Panc1 (cell line): ENCODE measurements around the gene TMEM129. TPM values are rescaled to one million over a fixed set of nuclear protein-coding genes. Genes with fewer than 3 reads are reported as not detected.

Source experiments
- ATAC-seq: fragments of 200-7000 bp; cut with Tn5 transposase; 2 replicates; pipeline ENCODE4 v1.9.1; 2020; ENCODE audit warnings: mild to moderate bottlenecking, moderate library complexity
- BruUV-seq: library from RNA; stranded (reverse); fragments of 400-500 nt; replicated peaks from 2 replicates; lab custom pipeline; 2021; lab: Mats Ljungman, UMichigan
- CTCF ChIA-PET: fragments of 300-600 bp; sonication (Branson Sonifier 250); formaldehyde crosslinking; loops from one replicate; lab custom pipeline; 2022; ENCODE audit warnings: antibody characterized with exemption; lab: Charles Lee
- POLR2A ChIA-PET: fragments of 300-600 bp; sonication (Branson Sonifier 250); formaldehyde crosslinking; loops from one replicate; lab custom pipeline; 2022; ENCODE audit warnings: antibody characterized with exemption; lab: Charles Lee
- DNase-seq: peaks from one replicate; pipeline ENCODE4 v3.0.0-alpha.2; 2010; ENCODE audit warnings: low read depth, low spot score
- H3K27ac ChIP-seq: 2 replicates; pipeline ENCODE4 v1.5.1; 2011; ENCODE audit warnings: mild to moderate bottlenecking, low read length, inconsistent platforms
- H3K27me3 ChIP-seq: fragments of 200-500 bp; sonication (Bioruptor generic); 2 replicates; pipeline ENCODE4 v1.6.0; 2014; ENCODE audit warnings: low read length, inconsistent platforms; ENCODE audit not compliant: control insufficient read depth, insufficient read depth
- H3K36me3 ChIP-seq: fragments of 200-500 bp; sonication (Bioruptor generic); 2 replicates; pipeline ENCODE4 v1.5.1; 2014; ENCODE audit warnings: inconsistent platforms, mild to moderate bottlenecking, low read length, moderate library complexity; ENCODE audit not compliant: control insufficient read depth, insufficient read depth
- H3K4me1 ChIP-seq: 2 replicates; pipeline ENCODE4 v1.5.1; 2011; ENCODE audit warnings: inconsistent platforms, mild to moderate bottlenecking, low read length, moderate library complexity; ENCODE audit not compliant: control insufficient read depth, insufficient read depth
- H3K4me3 ChIP-seq, 2 experiments: 2 replicates each; pipeline ENCODE4 v1.5.1; 2011 to 2012; ENCODE audit warnings: low read depth in 2 of 2, low read length in 2 of 2, mild to moderate bottlenecking in 2 of 2, inconsistent platforms in 1 of 2, moderate library complexity in 1 of 2
- H3K9me3 ChIP-seq: fragments of 200-500 bp; sonication (Bioruptor generic); 2 replicates; pipeline ENCODE4 v1.5.1; 2014; ENCODE audit warnings: low read depth, mild to moderate bottlenecking, inconsistent platforms, low read length, moderate library complexity; ENCODE audit not compliant: control insufficient read depth, insufficient read depth
- POLR2AphosphoS5 ChIP-seq: IDR thresholded peaks from 2 replicates; pipeline ENCODE4 v1.6.1; 2012; ENCODE audit warnings: mild to moderate bottlenecking, low read depth, low read length, moderate library complexity
- SIN3A ChIP-seq: IDR thresholded peaks from 2 replicates; pipeline ENCODE4 v1.6.1; 2012; ENCODE audit warnings: low read depth, mild to moderate bottlenecking, low read length, moderate library complexity, borderline replicate concordance; ENCODE audit not compliant: insufficient read depth
- TCF7L2 ChIP-seq: IDR thresholded peaks from 2 replicates; pipeline ENCODE4 v1.6.1; 2011; ENCODE audit warnings: mild to moderate bottlenecking, low read depth, low read length, inconsistent platforms
- in situ Hi-C: cut with HindIII; loops from 2 replicates; pipeline ENCODE4 v1.10.0; 2016; ENCODE audit warnings: low sequenced_read_pairs, low pct_unique_long_range_greater_than_20kb
- intact Hi-C: fragments of 100-400 bp; cut with micrococcal nuclease; formaldehyde crosslinking; loops from one replicate; pipeline ENCODE4 v1.10.0; 2022; ENCODE audit not compliant: unreplicated experiment
- total RNA-seq: library from RNA; stranded (reverse); gene quantifications from one replicate; pipeline ENCODE4 v1.2.1, GENCODE V29; 2021; ENCODE audit not compliant: unreplicated experiment
- TF ChIP-seq, protein P1 (sequence below), 2 experiments: IDR thresholded peaks; 2 replicates each; pipeline ENCODE4 v1.6.1; 2011 to 2012; ENCODE audit warnings: low read depth in 2 of 2, control low read depth in 1 of 2, low read length in 1 of 2, mild to moderate bottlenecking in 1 of 2, moderate library complexity in 1 of 2; ENCODE audit not compliant: insufficient read depth in 1 of 2
- TF ChIP-seq, protein P2 (sequence below): fragments of 450-650 bp; IDR thresholded peaks from 2 replicates; pipeline ENCODE4 v1.5.1; 2017; ENCODE audit warnings: mild to moderate bottlenecking

TMEM129 gene
- total RNA-seq, 1 experiment from 2014 or later, result 32.6 TPM

DNA sequence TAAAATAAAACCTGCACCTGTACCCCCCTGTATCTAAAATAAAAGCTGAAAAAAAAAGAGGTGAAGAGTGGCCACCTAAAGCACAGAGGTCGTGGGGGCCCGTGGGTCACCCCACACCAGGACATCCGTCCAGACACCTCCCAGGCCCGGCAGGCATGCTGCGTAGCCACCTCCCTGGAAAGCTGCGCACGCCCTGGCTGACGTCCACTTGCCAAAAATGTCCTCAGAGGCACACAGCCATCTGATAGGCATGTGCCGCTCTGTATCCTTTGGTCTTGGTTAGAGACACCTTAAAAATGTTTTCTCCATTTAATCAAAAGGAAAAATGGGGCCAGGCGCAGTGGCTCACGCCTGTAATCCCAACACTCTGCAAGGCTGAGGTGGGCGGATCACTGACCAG is 54.7 kb downstream of the TMEM129 start:
- CTCF ChIA-PET, result no interaction called here
- H3K36me3 ChIP-seq, result no peaks in the 10 kb centered on the region
- no peak for DNase-seq
- H3K27ac ChIP-seq, result no peak overlapping the region
- intact Hi-C loops, result no loop called here
- no peaks in the 10 kb centered on the region for H3K27me3 ChIP-seq
- no TSS peak for BruUV-seq
- ATAC-seq, result no peak
- in situ Hi-C loops, result no loop called here
- no peak for TF ChIP-seq POLR2AphosphoS5
- TF ChIP-seq, protein P1, sequence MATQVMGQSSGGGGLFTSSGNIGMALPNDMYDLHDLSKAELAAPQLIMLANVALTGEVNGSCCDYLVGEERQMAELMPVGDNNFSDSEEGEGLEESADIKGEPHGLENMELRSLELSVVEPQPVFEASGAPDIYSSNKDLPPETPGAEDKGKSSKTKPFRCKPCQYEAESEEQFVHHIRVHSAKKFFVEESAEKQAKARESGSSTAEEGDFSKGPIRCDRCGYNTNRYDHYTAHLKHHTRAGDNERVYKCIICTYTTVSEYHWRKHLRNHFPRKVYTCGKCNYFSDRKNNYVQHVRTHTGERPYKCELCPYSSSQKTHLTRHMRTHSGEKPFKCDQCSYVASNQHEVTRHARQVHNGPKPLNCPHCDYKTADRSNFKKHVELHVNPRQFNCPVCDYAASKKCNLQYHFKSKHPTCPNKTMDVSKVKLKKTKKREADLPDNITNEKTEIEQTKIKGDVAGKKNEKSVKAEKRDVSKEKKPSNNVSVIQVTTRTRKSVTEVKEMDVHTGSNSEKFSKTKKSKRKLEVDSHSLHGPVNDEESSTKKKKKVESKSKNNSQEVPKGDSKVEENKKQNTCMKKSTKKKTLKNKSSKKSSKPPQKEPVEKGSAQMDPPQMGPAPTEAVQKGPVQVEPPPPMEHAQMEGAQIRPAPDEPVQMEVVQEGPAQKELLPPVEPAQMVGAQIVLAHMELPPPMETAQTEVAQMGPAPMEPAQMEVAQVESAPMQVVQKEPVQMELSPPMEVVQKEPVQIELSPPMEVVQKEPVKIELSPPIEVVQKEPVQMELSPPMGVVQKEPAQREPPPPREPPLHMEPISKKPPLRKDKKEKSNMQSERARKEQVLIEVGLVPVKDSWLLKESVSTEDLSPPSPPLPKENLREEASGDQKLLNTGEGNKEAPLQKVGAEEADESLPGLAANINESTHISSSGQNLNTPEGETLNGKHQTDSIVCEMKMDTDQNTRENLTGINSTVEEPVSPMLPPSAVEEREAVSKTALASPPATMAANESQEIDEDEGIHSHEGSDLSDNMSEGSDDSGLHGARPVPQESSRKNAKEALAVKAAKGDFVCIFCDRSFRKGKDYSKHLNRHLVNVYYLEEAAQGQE (IDR thresholded peaks at IDR 0.05; ENCODE audit: insufficient read depth in 1 of 2, low read depth in 2 of 2, low read length in 1 of 2), result no peak
- TF ChIP-seq SIN3A, result no peak
- no peak for TF ChIP-seq TCF7L2
- TF ChIP-seq, protein P2, sequence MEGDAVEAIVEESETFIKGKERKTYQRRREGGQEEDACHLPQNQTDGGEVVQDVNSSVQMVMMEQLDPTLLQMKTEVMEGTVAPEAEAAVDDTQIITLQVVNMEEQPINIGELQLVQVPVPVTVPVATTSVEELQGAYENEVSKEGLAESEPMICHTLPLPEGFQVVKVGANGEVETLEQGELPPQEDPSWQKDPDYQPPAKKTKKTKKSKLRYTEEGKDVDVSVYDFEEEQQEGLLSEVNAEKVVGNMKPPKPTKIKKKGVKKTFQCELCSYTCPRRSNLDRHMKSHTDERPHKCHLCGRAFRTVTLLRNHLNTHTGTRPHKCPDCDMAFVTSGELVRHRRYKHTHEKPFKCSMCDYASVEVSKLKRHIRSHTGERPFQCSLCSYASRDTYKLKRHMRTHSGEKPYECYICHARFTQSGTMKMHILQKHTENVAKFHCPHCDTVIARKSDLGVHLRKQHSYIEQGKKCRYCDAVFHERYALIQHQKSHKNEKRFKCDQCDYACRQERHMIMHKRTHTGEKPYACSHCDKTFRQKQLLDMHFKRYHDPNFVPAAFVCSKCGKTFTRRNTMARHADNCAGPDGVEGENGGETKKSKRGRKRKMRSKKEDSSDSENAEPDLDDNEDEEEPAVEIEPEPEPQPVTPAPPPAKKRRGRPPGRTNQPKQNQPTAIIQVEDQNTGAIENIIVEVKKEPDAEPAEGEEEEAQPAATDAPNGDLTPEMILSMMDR, result no peak
- H3K4me3 ChIP-seq, result no peak overlapping the region
- no peaks in the 10 kb centered on the region for H3K4me1 ChIP-seq
- POLR2A ChIA-PET, result interaction anchor here (0.6 kb wide), 1 partner anchor 13 kb away, joined by 4 read pairs; no protein-coding TSS in a partner anchor
- no peaks in the 10 kb centered on the region for H3K9me3 ChIP-seq

Other genes starting within 250 kb of the TMEM129 start
- gene FAM53A, start 37.0 kb downstream of the TMEM129 start, total RNA-seq, result 7.0 TPM
- gene SLBP, start 9.0 kb downstream of the TMEM129 start, total RNA-seq, result 73.4 TPM
- 106 TPM for gene TACC3, start 198 bp upstream of the TMEM129 start, total RNA-seq
- 8.2 TPM for gene FGFR3, start 72.0 kb upstream of the TMEM129 start, total RNA-seq
- gene LETM1, start 134.8 kb upstream of the TMEM129 start, total RNA-seq, result 67.6 TPM
- gene NSD2, start 150.1 kb upstream of the TMEM129 start, total RNA-seq, result 116 TPM